ENCODE results near the gene SLC17A9. TPM values are rescaled to one million over a fixed set of nuclear protein-coding genes. Genes with fewer than 3 reads are reported as not detected.

Gene SLC17A9
- total RNA-seq, 1 donor, result 2.0 TPM

GRCh38 chr20:62987114-62987513, 34.6 kb downstream of the SLC17A9 start:
- no peak for TF ChIP-seq CTCF (IDR thresholded peaks at IDR 0.05; ENCODE audit: insufficient read depth, low read length)
- H3K4me3 ChIP-seq (ENCODE audit: low read depth, low read length), result no peak overlapping the region
- DNase-seq (ENCODE audit: low read depth), result no peak

GRCh38 chr20:62989201-62989601, 36.7 kb downstream of the SLC17A9 start:
- H3K4me3 ChIP-seq (ENCODE audit: low read depth, low read length), result no peak overlapping the region
- no peak for DNase-seq (ENCODE audit: low read depth)
- TF ChIP-seq CTCF (IDR thresholded peaks at IDR 0.05; ENCODE audit: insufficient read depth, low read length), result no peak

GRCh38 chr20:62990306-62990825, 37.9 kb downstream of the SLC17A9 start:
- no peak for TF ChIP-seq CTCF (IDR thresholded peaks at IDR 0.05; ENCODE audit: insufficient read depth, low read length)
- H3K4me3 ChIP-seq (ENCODE audit: low read depth, low read length), result no peak overlapping the region
- DNase-seq (ENCODE audit: low read depth), result no peak

- TF ChIP-seq CTCF (IDR thresholded peaks at IDR 0.05; ENCODE audit: insufficient read depth, low read length), result no peak
Observed at GRCh38 chr20:62991196-62991807, 38.8 kb downstream of the SLC17A9 start.

GRCh38 chr20:62991863-62992262, 39.4 kb downstream of the SLC17A9 start:
- TF ChIP-seq CTCF (IDR thresholded peaks at IDR 0.05; ENCODE audit: insufficient read depth, low read length), result no peak
- H3K4me3 ChIP-seq (ENCODE audit: low read depth, low read length), result no peak overlapping the region
- DNase-seq (ENCODE audit: low read depth), result no peak

More at GRCh38 chr20:62991196-62991807, 38.8 kb downstream of the SLC17A9 start:
- no peak for DNase-seq (ENCODE audit: low read depth)
- no peak overlapping the region for H3K4me3 ChIP-seq (ENCODE audit: low read depth, low read length)

GRCh38 chr20:62993856-62994494, 41.5 kb downstream of the SLC17A9 start:
- H3K4me3 ChIP-seq (ENCODE audit: low read depth, low read length), result no peak overlapping the region
- no peak for DNase-seq (ENCODE audit: low read depth)
- TF ChIP-seq CTCF (IDR thresholded peaks at IDR 0.05; ENCODE audit: insufficient read depth, low read length), result no peak

All from fibroblast of the aortic adventitia (primary cell).